Neuron (in vitro differentiated cells): ENCODE data around the gene NEK6.

Experiments
- H2AFZ ChIP-seq: one replicate; pipeline ENCODE4 v1.6.1; 2013; ENCODE audit warnings: low read depth, mild to moderate bottlenecking, inconsistent platforms, low read length, moderate library complexity
- H3K27me3 ChIP-seq: one replicate; pipeline ENCODE4 v1.6.1; 2013; ENCODE audit warnings: low read length; ENCODE audit not compliant: insufficient read depth
- H3K36me3 ChIP-seq: one replicate; pipeline ENCODE4 v1.6.1; 2013; ENCODE audit warnings: low read length; ENCODE audit not compliant: insufficient read depth
- H3K4me1 ChIP-seq: one replicate; pipeline ENCODE4 v1.6.1; 2013; ENCODE audit warnings: low read length; ENCODE audit not compliant: insufficient read depth
- H3K4me3 ChIP-seq: 2 replicates; pipeline ENCODE4 v1.5.1; 2013; ENCODE audit warnings: mild to moderate bottlenecking, low read length, moderate library complexity
- H3K9me3 ChIP-seq: one replicate; pipeline ENCODE4 v1.6.1; 2013; ENCODE audit warnings: low read length

NEK6 gene

DNA sequence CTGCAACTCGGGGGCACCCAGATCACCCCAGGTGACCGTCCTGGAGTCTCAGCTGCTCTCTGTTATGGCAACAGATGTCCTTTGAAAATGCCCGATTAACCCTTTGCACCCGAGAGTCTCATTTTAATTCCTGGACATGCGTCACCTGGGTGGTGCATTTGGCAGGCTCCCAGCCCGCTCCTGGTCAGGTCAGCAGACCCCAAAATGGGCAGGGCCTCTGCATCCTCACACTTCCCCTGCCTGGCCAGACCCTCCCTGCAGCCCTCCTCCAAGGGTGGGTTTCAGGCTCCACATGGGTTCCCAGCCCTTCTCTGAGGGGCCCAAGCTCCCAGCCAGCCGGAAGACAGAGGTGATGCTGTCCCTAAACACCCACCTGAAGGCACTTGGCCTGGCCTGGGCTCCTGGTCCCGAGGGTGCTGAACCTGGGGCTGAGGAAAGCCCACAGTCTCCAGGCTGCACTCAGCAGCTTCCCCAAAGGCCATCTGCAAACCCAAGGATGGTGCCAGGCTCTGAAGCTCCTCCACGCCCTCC is 88.1 kb downstream of the NEK6 start:
- peaks cover 16% of the 10 kb centered on the region for H3K4me1 ChIP-seq
- no peak overlapping the region for H2AFZ ChIP-seq
- peaks cover 36% of the 10 kb centered on the region for H3K36me3 ChIP-seq
- H3K27me3 ChIP-seq = no peaks in the 10 kb centered on the region
- no peaks in the 10 kb centered on the region for H3K9me3 ChIP-seq
- H3K4me3 ChIP-seq = no peak overlapping the region

DNA sequence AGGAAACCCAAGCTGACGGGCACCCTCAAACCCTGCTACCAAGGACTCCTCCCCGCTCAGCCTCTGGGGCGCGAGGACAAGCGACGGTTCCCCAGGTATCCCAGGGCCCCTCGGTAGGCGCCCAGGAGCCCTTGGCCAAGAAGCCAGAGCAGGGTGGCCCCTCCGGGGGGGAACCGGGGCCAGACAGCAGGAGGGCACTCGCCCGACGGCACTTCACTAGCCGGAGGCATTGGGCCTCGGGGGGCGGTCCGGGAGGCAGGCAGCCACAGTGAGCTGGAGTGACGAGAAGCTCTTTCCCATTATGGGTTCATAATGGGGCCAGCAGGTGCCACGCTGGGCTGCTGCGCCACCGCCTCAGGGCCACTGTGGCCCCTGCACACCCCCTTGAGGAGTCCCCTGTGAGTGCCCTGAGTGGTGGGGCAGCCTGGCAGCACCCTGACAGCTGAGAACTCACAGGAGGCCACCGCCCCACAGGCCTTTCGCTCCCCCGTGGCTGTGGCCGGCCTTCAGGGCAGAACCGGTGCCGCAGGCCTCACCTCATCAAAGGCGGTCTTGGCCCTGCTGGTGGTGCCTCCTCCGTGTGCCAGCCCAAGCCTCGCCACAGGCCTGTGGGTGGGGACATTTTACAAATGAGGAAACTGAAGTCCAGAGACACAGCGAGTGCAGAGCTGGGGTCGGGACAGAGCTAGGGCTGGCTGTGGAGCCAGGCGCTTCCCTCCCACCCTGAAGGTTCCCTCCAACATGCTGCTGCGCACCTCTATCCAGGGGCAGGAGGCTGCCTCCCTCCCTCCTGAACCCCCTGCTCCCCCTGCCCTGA is 88.8 kb downstream of the NEK6 start:
- Histone ChIP-seq H2AFZ (no peak overlapping the region), H3K4me1 (peaks cover 24% of the 10 kb centered on the region), H3K4me3 (no peak overlapping the region), H3K27me3 (no peaks in the 10 kb centered on the region), H3K36me3 (peaks cover 41% of the 10 kb centered on the region), H3K9me3 (no peaks in the 10 kb centered on the region)

DNA sequence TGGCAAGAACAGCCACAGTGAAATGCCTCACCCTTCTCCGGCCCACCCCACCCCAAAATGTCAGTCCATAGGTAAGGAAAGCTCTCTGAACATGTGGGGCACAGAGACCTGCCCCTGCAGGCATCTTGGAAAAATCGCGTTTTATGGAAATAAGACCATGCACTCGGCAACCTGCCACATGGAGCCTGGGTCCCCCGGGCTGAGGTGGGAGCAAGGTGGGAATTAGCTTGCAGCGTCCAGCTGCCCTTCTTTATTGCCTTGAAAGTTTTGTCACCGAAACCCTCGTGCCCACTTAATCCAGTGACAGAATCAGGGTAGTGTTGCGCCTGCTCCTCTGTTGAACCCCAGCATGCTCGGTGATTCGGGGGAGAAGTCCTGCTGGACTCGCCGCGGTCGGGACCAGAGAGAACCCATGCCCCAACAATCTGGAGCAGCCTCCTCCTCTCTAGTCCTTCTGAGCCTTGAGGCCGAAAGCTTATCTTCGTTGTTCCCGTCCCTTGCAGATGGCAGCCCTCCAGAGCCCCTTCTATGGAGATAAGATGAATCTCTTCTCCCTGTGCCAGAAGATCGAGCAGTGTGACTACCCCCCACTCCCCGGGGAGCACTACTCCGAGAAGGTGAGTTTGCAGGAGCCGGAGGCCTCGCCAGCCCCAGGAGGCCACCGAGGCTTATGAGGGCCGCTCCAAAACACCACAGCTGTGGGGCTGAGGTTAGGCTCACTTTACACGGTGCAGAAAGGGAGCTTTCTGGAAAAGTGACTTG is 89.6 kb downstream of the NEK6 start:
- no peaks in the 10 kb centered on the region for H3K9me3 ChIP-seq
- peaks cover 46% of the 10 kb centered on the region for H3K36me3 ChIP-seq

DNA sequence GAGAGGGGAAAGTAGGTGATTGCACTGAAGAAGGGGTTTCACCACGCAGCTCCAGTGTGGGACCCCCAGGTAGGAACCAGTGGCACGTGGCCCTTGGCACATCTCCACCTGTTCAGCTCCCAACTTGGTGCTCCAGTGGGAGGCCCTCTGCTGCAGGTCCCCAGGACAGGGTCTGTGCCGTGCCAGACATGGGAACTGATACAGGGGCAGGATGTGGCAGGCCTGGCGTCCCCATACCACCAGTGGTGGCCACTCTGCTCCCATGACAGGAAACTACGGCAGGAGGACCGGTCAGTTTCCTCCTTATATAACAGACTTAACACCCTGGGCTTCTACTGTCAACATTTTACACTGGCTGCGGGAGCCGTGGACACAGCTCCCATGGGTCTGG is 90.2 kb downstream of the NEK6 start:
- Histone ChIP-seq H3K36me3 (peaks cover 51% of the 10 kb centered on the region), H3K4me1 (peaks cover 25% of the 10 kb centered on the region), H3K9me3 (no peaks in the 10 kb centered on the region), H2AFZ (no peak overlapping the region), H3K27me3 (no peaks in the 10 kb centered on the region), H3K4me3 (no peak overlapping the region)

More for the DNA sequence above, 89.6 kb downstream of the NEK6 start:
- Histone ChIP-seq H3K4me1 (peaks cover 25% of the 10 kb centered on the region), H2AFZ (no peak overlapping the region), H3K27me3 (no peaks in the 10 kb centered on the region), H3K4me3 (no peak overlapping the region)

DNA sequence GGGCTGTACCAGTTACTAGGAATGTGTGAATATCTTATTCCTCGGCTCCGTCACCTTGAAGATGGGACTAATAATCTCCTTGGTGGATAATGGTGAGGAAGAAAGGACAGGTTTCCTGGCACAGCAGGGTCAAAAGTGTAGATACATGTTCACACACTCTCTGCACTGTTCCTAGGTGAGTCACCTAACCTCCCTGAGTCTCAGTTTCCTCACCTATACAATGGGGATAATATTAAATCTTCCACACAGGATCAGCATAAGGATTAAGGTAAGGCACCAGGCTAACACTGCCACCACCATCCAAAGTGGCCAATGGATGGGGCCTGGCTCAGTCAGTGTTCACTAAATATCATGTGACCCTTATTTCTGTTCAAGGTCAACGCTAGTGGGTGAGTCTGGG is 90.6 kb downstream of the NEK6 start:
- Histone ChIP-seq H3K4me3 (no peak overlapping the region), H3K9me3 (no peaks in the 10 kb centered on the region), H2AFZ (no peak overlapping the region), H3K27me3 (no peaks in the 10 kb centered on the region), H3K36me3 (peaks cover 55% of the 10 kb centered on the region), H3K4me1 (peaks cover 25% of the 10 kb centered on the region)

DNA sequence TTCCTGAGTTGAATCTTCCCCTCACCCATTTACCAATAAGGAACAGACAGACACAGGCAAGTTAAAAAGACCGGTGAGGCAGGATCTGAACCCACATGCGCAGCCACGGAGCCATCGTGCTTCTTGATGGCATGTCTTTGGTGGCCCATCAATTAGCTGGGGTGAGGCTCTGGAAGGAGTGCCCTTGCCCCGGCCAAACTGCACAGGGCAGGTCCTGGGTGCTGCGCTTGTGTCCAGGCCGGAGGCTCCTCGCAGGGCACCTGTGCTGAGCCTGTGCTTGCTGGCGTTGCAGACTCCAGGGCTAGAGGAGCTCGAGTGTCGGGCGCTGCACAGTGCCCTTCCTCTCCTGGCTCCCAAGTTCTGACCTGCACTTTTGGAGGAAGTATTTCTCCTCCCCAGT is 91.1 kb downstream of the NEK6 start:
- H2AFZ ChIP-seq = no peak overlapping the region
- H3K36me3 ChIP-seq = peaks cover 58% of the 10 kb centered on the region
- peaks cover 25% of the 10 kb centered on the region for H3K4me1 ChIP-seq

DNA sequence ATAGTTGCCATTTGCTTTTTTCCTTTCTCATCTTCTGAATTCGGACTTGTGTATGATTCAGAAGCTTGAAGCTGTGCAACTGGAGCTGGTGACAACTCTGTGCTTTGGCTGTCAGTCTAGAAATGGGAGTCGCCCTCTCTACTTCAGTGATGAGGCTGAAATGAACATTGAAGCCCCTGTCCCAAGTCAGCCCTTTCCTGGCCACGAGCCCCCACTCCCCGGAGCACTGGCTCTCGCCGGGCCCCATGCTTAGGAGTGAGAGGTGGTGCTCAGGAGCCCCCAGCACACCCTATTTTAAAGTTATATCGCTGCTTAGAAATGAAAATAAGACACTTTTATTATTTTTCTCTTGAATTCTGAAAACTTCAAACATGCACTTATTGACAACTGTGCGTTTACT is 91.5 kb downstream of the NEK6 start:
- Histone ChIP-seq H3K4me1 (peaks cover 25% of the 10 kb centered on the region), H3K4me3 (no peak overlapping the region), H3K36me3 (peaks cover 60% of the 10 kb centered on the region), H3K9me3 (no peaks in the 10 kb centered on the region), H2AFZ (no peak overlapping the region), H3K27me3 (no peaks in the 10 kb centered on the region)

More for the DNA sequence above, 91.1 kb downstream of the NEK6 start:
- Histone ChIP-seq H3K4me3 (no peak overlapping the region), H3K27me3 (no peaks in the 10 kb centered on the region), H3K9me3 (no peaks in the 10 kb centered on the region)

DNA sequence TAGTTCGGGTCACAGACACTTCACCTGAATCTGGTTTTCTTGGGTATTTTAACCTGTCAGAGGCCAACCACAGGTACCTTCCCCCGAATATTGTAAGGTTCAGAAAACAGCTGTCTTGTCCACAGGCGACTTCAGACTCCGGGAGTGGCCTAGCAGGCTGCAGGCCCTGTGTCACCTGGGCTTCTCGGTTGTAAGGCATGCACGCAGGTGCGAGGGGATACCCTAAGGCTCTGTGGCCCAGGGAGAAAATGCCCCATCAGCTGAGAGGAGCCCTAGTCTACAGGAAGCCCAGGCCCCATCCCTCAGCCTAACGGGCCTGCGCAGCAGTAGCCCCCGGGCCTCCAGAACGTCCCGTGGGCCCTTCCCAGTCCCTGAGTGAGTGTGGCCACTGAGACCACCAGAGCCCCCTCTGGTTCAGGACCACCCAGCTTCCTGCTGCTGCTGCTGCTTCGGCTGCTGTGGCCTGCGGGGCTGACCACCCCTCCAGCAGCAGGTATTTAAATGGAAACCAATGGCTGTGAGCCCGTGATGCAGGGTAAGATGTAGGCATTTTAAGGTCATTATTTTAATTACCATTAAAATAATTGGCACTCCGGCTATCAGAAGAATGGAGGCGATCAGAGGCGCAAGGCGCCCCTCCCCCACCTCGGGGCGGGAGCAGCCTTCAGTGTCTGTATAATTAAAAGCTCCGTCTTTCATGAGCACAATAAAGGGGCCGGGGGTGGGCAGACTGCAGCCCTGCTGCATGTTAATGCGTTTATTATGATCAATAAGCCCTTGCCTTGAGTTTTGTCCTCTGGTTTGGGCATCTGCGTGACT is 92.1 kb downstream of the NEK6 start:
- peaks cover 25% of the 10 kb centered on the region for H3K4me1 ChIP-seq
- H3K4me3 ChIP-seq = no peak overlapping the region
- no peaks in the 10 kb centered on the region for H3K27me3 ChIP-seq
- H3K9me3 ChIP-seq = no peaks in the 10 kb centered on the region
- H3K36me3 ChIP-seq = peaks cover 65% of the 10 kb centered on the region
- H2AFZ ChIP-seq = no peak overlapping the region

DNA sequence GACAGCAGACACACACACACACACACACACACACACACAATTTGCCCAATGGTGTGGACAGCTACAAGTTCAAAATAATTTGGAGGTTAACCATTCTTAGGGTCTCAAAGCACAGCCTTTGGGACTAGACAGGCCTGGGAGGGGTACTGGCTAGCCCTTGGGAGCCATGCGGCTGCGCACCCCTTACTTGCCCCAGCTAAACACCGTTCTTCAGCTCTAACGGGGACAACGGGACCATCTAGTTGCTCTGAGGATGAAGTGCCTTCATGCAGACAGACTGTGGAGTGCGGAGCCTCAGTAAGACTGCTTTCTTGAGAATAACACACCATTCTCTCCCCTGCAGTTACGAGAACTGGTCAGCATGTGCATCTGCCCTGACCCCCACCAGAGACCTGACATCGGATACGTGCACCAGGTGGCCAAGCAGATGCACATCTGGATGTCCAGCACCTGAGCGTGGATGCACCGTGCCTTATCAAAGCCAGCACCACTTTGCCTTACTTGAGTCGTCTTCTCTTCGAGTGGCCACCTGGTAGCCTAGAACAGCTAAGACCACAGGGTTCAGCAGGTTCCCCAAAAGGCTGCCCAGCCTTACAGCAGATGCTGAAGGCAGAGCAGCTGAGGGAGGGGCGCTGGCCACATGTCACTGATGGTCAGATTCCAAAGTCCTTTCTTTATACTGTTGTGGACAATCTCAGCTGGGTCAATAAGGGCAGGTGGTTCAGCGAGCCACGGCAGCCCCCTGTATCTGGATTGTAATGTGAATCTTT is 92.9 kb downstream of the NEK6 start:
- no peak overlapping the region for H2AFZ ChIP-seq
- H3K27me3 ChIP-seq = no peaks in the 10 kb centered on the region
- no peaks in the 10 kb centered on the region for H3K9me3 ChIP-seq
- no peak overlapping the region for H3K4me3 ChIP-seq
- peaks cover 70% of the 10 kb centered on the region for H3K36me3 ChIP-seq
- peaks cover 25% of the 10 kb centered on the region for H3K4me1 ChIP-seq

DNA sequence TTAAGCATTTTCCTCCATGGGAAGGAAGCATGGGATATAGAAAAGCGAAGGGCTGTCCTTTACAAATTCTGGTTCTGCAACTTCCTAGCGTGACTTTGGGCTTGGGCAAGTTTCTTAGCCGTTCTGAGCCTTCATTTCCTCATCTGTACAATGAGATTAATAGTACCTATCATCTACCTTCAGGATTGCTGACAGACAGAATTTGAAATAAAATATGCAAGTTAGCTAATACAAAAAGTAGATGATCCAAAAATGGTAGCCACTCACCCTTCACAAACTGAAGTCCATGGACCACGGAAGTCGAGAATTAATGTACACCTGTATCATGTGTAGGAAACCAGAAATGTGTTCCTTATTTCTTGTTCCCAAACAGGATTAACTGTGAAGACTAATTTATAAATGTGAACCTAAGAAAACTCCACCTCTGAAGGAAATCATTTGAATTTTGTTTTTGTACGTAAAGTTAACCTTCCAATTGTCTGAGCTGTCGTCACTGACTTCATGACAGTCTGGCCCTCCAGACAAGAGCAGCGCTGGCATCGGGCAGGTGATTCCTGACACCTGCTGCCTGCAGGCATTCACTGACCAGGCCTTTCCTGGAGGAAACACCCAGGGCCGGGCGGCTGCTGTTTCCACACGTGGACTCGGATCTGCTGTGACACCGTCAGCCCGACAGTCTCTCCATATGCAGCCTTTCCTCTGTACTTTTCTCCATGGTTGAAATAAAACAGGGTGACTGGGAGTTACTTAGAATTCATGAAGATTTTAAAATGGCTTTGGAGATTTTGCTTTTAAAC is 94.1 kb downstream of the NEK6 start:
- no peaks in the 10 kb centered on the region for H3K27me3 ChIP-seq
- no peaks in the 10 kb centered on the region for H3K9me3 ChIP-seq
- H3K36me3 ChIP-seq = peaks cover 75% of the 10 kb centered on the region
- no peak overlapping the region for H2AFZ ChIP-seq
- H3K4me3 ChIP-seq = no peak overlapping the region
- peaks cover 25% of the 10 kb centered on the region for H3K4me1 ChIP-seq

DNA sequence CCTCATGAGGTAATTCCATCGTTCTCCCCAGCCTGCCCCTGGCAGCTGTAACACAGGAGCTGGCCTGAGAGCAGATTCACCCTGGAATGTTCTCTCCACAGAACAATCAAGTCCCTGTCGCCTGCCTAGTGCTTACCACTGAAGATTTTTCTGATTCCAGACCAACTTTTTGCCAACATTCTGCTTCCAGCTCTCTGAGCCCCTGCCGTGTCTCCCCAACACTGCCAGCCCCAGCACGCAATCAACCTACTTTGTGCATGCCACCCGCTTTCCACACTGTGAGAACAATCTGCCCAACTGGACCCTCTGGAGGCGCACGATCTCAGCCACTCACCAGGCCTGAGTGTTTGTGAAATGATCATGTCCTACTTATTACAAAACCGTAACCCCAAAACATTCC is 94.9 kb downstream of the NEK6 start:
- peaks cover 74% of the 10 kb centered on the region for H3K36me3 ChIP-seq
- no peaks in the 10 kb centered on the region for H3K27me3 ChIP-seq
- H2AFZ ChIP-seq = no peak overlapping the region
- no peaks in the 10 kb centered on the region for H3K9me3 ChIP-seq
- H3K4me3 ChIP-seq = no peak overlapping the region
- H3K4me1 ChIP-seq = peaks cover 25% of the 10 kb centered on the region
